ENCODE measurements around the gene HOMER3.

Gene HOMER3

DNA sequence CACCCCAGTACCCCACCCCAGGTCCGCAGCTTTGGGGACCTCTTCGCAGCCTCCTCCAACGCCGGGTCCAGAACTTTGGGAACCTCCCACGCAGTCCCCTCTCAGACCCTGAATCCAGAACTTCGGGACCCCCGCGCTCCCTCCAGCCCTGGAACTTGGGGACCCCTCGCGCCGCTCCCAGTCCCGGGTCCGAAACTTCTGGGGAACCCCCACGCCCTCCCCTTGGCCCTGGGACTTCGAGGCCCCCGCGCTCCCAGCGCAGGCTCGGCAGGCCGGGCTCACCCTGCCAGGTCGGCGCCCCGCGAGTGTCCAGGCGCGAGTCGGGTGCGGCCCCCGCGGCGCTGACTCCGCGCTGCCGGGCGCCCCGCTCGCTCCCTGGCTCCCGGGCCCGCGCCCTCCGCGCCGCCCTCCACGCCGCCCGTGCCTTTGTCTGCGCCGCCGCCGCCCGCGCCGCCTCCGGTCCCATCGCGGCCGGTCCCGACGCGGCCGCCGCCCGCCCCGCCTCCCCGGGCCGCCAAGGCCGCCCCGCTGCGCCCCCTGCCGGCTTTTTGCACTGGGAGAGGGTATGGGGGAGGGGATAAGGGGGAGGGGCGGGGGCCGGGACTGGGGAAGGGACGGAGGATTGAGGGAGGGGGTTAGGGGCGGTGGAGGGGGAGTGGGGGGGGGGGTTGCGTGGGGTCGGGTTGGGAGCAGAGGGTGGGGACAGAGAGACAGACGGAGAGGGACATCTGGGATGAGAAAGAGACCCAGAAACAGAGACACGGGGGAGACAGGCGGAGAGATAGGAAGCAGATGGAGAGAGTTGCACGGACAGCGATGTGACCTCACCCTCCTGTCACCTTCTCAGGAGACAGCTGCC is at the start of gene HOMER3:
HOMER3 (minus strand) TSS at position 449 of the 859 bp plus-strand sequence. CDS start 2,235 bp downstream, outside the sequence.
- FAIRE-seq = no peak
- DNase-seq (ENCODE audit: insufficient read length, low spot score) = no peak
- peak; percentile 55; the same call in 1 of the 2 replicates for TF ChIP-seq POLR2A (IDR thresholded peaks at IDR 0.05; ENCODE audit: low read depth, low read length)

DNA sequence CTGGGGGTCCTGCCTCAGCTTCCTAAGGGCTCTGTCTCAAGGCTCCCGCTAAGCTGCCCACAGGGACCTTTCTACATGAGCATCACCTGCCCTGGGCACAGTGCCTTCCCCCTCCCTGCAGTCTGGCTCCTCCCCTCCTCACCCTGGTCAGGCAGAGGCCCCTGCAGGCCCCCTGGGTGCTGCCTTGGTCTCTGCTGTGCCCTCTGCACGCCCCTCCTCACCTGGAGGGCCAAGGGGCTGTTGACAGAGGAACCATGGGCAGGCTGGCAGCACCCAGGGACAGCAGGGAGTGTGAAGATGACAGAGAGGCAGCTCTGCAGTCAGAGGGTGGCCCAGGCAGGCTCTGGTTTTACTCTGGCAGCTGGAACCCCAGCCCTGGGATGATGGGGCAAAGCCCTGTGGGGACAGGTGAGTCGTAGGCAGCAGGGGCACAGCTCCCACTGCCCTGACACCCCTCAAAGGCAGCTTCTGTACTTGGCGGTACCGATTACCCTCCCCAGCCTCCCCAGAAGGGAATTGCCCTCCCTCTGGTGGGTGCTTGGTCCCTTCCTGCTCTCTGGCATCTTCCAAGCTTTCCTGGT is 49.2 kb upstream of the HOMER3 start:
- DNase-seq (ENCODE audit: insufficient read length, low spot score) (no peak), FAIRE-seq (no peak)
- TF ChIP-seq POLR2A (IDR thresholded peaks at IDR 0.05; ENCODE audit: low read depth, low read length) = no peak

DNA sequence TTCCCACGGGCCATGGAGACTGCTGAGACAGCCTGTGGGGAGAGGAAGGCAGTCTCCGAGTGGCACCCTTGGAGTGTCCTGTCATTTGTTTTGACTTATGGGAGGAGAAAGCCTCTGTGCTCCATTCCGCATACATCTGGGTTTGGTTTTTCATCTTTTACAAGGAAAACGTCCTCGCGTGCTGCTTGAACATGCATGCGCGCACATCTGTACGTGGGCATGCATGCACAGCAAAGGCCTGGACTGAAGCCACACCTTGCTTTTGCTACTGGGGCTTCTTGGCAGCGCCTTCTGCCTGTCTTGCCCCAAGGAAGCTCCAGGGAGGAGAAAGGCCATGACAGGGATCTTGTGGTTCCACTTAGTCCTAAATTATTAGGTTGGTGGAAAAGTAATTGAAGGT is 48.3 kb upstream of the HOMER3 start:
- TF ChIP-seq POLR2A (IDR thresholded peaks at IDR 0.05; ENCODE audit: low read depth, low read length) = no peak
- FAIRE-seq (no peak), DNase-seq (ENCODE audit: insufficient read length, low spot score) (no peak)

DNA sequence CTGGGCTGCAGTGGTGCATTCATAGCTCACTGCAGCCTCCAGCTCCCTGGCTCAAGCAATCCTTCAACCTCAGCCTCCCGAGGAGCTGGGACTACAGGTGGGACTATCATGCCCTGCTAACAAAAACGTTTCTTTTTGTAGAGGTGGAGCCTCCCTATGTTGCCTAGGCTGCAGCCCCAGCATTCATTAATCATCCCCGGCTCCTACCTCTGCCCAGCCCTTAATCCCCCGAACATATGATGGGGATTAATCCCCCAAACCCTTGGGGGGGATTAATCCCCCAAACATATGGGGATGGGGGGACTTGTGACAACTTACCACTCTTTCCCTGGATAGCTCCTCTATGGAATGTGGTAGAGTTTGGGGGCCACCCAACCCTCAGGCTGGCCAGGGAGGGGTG is 46.4 kb upstream of the HOMER3 start:
- no peak for FAIRE-seq
- DNase-seq (ENCODE audit: insufficient read length, low spot score) = no peak
- TF ChIP-seq POLR2A (IDR thresholded peaks at IDR 0.05; ENCODE audit: low read depth, low read length) = no peak

DNA sequence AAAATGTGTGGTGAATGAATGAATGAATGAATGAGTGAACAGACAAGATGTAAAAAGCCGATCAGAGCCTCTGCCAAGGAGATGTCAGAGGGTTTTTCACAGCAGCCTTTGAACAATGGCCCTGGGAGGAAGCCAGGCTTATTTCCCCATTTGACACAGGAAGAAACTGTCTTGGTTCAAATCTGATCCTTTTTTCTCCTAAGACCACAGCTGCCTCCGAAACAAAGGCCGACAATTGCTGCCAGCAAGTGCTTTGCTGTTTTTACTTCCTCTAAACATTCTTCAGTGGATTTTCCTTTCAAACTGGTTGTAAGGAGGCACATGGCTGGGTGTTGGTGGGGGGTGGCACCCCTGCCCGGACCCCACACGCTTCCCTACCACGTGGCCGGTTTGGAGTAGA is 44.2 kb upstream of the HOMER3 start:
- DNase-seq (ENCODE audit: insufficient read length, low spot score) (no peak), FAIRE-seq (no peak)

DNA sequence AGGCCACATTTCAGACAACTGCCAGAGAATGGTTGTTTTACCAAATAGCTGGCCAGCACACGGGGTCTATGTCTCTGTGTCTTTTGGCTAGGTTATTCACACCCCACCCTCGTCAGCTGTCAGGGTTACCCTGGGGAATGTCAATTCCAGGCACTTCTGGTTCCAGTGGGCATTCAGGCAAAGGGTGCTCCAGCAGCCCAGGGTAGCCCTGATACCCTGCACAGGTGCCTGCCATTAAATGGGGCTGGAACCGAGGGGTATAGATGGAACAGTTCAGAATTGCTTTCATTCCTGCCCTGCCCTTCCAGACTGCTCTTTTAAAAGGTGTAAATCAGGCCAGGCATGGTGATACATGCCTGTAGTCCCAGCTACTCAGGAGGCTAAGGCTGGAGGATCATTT is 43.2 kb upstream of the HOMER3 start:
- DNase-seq (ENCODE audit: insufficient read length, low spot score) (no peak), FAIRE-seq (no peak)
- no peak for TF ChIP-seq POLR2A (IDR thresholded peaks at IDR 0.05; ENCODE audit: low read depth, low read length)

More for the DNA sequence above, 44.2 kb upstream of the HOMER3 start:
- TF ChIP-seq POLR2A (IDR thresholded peaks at IDR 0.05; ENCODE audit: low read depth, low read length) = no peak

DNA sequence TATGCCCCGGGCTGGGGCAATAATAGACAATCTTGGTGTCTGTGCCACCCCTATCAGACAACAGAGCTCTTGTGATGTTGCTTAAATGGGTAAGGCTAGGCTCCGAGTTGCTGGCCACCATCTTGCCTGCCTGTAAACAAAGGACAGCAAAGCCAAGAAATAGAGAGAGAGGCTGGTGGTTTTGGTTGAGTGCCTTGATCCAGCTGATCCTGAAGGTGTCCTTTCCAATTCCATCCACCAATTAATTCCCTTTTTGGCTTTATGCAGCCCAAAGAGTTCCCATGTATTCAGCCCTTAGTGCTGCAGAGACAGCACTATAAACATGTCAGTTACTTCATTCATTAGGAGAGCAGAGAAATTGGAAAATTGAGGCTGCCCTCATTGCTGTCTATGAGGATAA is 41.7 kb upstream of the HOMER3 start:
- no peak for FAIRE-seq
- DNase-seq (ENCODE audit: insufficient read length, low spot score) = no peak
- TF ChIP-seq POLR2A (IDR thresholded peaks at IDR 0.05; ENCODE audit: low read depth, low read length) = no peak

DNA sequence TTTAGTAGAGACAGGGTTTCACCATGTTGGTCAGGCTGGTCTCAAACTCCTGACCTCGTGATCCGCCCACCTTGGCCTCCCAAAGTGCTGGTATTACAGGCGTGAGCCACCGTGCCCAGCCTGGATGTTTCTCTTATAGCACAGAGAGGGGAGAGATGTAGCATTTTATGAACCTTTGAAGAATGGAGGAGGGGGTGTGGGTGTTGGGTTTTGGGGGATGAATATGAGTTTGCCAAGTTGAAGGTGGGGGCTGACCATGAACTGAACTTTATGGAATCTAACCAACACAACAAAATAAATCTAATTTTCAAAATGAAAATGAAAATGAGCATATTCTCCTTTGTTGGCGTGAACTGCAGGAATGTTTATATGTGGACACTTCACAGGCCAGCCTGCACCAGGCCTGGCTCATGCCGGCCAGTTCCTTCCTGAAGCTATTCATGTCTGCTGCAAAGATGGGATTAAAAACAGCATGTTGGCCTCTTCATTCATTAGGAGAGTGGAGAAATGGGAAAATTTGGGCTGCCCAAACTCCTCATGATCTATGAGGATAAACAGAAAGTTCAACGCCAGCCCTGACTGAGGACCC is 39.5 kb upstream of the HOMER3 start:
- DNase-seq (ENCODE audit: insufficient read length, low spot score) = no peak
- FAIRE-seq = no peak
- no peak for TF ChIP-seq POLR2A (IDR thresholded peaks at IDR 0.05; ENCODE audit: low read depth, low read length)

DNA sequence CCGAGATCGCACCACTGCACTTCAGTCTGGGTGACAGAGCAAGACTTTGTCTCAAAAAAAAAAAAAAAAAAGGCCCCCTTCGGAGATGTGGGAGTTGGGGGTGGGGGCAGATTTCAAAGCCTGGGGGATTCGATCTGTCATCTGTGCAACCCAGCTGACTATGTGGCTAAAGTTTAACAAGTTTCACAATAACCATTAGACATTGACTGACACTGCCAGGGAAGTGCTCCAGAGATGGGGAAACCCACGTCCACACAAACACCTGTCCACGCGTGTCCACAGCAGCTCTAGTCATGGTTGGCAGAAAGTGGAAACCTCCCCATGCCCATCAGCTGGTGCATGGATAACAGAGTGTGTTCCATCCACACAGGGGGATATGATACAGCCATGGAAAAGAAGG is 37.6 kb upstream of the HOMER3 start:
- no peak for TF ChIP-seq POLR2A (IDR thresholded peaks at IDR 0.05; ENCODE audit: low read depth, low read length)
- DNase-seq (ENCODE audit: insufficient read length, low spot score) = no peak
- no peak for FAIRE-seq

DNA sequence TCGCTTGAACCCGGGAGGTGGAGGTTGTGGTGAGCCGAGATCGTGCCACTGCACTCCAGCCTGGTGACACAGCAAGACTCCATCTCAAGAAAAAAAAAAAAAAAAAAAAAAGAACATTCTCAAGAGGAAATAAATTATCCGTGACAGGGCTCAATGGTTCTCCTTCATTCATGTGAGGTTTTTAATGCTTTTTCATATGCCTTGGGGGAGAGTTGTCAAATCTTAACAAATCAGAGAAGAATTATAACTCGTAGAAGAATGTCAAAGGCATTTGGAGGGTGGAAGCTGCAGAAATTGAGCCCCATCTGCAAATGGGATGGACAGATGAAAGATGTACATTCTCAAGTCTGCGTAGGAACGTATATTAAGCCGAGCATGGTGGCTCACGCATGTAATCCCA is 34.9 kb upstream of the HOMER3 start:
- TF ChIP-seq POLR2A (IDR thresholded peaks at IDR 0.05; ENCODE audit: low read depth, low read length) = no peak
- FAIRE-seq = no peak
- no peak for DNase-seq (ENCODE audit: insufficient read length, low spot score)

DNA sequence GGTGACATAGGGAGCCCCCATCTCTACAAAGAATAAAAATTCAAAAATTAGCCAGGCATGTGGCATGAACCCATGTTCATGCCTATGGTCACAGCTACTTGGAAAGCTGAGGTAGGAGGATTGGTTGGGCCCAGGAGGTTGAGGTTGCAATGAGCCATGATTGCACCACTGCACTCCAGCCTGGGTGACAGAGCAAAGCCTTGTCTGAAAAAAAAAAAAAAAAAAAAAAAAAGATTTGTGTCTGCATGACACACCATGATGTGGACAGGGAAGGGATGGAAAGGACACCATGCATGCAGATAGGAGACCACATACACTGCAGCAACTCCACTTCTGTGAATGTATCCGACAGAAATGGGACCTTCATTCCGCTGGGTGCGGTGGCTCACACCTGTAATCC is 34.0 kb upstream of the HOMER3 start:
- DNase-seq (ENCODE audit: insufficient read length, low spot score) (no peak), FAIRE-seq (no peak)
- TF ChIP-seq POLR2A (IDR thresholded peaks at IDR 0.05; ENCODE audit: low read depth, low read length) = no peak

DNA sequence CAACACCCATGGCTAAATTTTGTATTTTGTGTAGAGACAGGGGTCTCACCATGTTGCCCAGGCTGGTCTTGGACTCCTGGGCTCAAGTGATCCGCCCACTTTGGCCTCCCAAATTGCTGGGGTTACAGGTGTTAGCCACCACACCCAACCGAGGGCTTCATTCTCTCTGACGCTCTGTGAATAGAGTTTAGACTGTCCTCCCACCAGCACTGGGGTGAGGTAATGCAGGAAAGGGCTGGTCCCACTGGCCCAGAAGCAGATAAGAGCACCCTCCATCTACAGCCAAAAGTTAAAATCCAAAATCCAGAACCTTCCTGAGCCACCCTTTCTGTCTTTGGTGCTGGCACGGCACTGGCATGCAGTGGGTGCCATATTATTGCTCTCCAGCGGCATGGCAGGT is 31.8 kb upstream of the HOMER3 start:
- DNase-seq (ENCODE audit: insufficient read length, low spot score) = no peak
- no peak for TF ChIP-seq POLR2A (IDR thresholded peaks at IDR 0.05; ENCODE audit: low read depth, low read length)
- no peak for FAIRE-seq

DNA sequence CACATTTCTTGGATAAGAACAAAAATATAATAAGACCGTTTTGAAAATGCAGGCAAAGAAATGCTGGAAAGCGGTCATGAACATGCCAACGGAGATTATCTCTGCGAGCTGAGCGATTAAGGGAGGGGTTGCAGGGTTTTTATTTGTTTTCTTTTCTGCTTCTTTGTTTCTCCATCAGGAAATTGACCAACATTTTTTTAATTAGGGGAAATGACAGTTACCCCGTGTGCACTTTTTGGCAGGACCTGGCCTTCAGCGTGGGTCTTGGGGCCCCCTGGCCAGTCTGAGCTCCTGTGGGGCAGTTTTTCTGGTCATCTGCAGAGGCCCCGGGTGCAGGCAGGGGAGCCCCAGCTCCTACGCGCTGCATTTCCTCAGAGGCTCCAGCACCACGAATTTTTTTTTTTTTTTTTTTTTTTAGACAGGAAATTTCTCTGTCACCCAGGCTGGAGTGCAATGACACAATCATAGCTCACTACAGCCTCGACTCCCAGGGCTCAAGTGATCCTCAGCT is 31.3 kb upstream of the HOMER3 start:
- TF ChIP-seq POLR2A (IDR thresholded peaks at IDR 0.05; ENCODE audit: low read depth, low read length) = no peak
- FAIRE-seq (no peak), DNase-seq (ENCODE audit: insufficient read length, low spot score) (no peak)

DNA sequence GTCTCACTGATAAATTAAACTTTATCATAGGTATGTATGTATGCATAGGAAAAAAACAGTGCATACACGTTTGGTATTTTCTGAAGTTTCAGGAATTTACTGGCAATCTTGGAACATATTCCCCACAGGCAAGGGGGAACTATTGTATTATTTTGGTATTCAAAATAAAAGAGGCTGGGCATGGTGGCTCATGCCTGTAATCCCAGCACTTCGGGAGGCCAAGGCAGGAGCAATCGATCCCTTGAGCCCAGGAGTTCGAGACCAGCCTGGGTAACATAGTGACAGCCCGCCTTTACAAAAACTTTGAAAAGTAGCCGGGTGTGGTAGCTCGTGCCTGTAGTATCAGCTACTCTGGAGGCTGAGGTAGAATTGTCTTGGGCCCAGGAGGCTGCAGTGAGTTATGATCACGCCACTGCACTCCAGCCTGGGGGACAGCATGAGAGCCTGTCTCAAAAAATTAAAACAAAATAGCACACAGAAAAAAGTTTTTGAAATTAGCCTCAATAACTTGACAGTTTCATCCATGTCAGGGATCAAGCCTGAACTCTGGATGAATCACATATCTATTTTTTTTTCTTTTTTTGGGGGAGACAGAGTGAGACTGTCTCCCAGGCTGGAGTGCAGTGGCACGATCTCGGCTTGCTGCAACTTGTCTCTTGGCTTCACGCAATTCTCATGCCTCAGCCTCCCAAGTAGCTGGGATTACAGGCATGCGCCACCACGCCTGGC is 29.1 kb upstream of the HOMER3 start:
- no peak for FAIRE-seq
- TF ChIP-seq POLR2A (IDR thresholded peaks at IDR 0.05; ENCODE audit: low read depth, low read length) = no peak
- DNase-seq (ENCODE audit: insufficient read length, low spot score) = no peak
